ENCODE results near the gene EXTL2.
A peak's percentile ranks its signal among the peaks of the same experiment; 100 is the strongest.
"Not testable (repeated sequence)": the region's sequence is repeated elsewhere in the genome, so short reads cannot be mapped to it uniquely, and the experiment has no call there.

EXTL2 gene

GRCh38 chr1:100861379-100861778 lies 33.3 kb downstream of the EXTL2 start:
- no peak overlapping the region for H3K4me3 ChIP-seq (ENCODE audit: low read length)
- no peak for DNase-seq (ENCODE audit: low read depth)
- TF ChIP-seq CTCF (conservative IDR thresholded peaks at IDR 0.05; ENCODE audit: low read depth, low read length): no peak

GRCh38 chr1:100860397-100860991 lies 34.1 kb downstream of the EXTL2 start:
- no peak for TF ChIP-seq CTCF (conservative IDR thresholded peaks at IDR 0.05; ENCODE audit: low read depth, low read length)
- H3K4me3 ChIP-seq (ENCODE audit: low read length): no peak overlapping the region
- peak; percentile 26 for DNase-seq (ENCODE audit: low read depth)

GRCh38 chr1:100855116-100855515 lies 39.5 kb downstream of the EXTL2 start:
- not testable (repeated sequence) for DNase-seq (ENCODE audit: low read depth)

GRCh38 chr1:100852976-100853375 lies 41.7 kb downstream of the EXTL2 start:
- no peak for DNase-seq (ENCODE audit: low read depth)
- H3K4me3 ChIP-seq (ENCODE audit: low read length): no peak overlapping the region
- no peak for TF ChIP-seq CTCF (conservative IDR thresholded peaks at IDR 0.05; ENCODE audit: low read depth, low read length)

More at GRCh38 chr1:100855116-100855515, 39.5 kb downstream of the EXTL2 start:
- not testable (repeated sequence) for H3K4me3 ChIP-seq (ENCODE audit: low read length)

GRCh38 chr1:100851726-100852125 lies 42.9 kb downstream of the EXTL2 start:
- H3K4me3 ChIP-seq (ENCODE audit: low read length): no peak overlapping the region
- no peak for TF ChIP-seq CTCF (conservative IDR thresholded peaks at IDR 0.05; ENCODE audit: low read depth, low read length)
- no peak for DNase-seq (ENCODE audit: low read depth)

GRCh38 chr1:100847361-100848082 lies 47.1 kb downstream of the EXTL2 start:
- H3K4me3 ChIP-seq (ENCODE audit: low read length): no peak overlapping the region
- DNase-seq (ENCODE audit: low read depth): no peak
- no peak for TF ChIP-seq CTCF (conservative IDR thresholded peaks at IDR 0.05; ENCODE audit: low read depth, low read length)

- H3K4me3 ChIP-seq (ENCODE audit: low read length); DNase-seq (ENCODE audit: low read depth): not testable (repeated sequence)
Observed at GRCh38 chr1:100843160-100843559, 51.5 kb downstream of the EXTL2 start.
